NCI-H2081 treated with DMSO at 0.1 percent for 48 hours (cell line): ENCODE data around the gene KDM4C.
"Not testable (repeated sequence)": the region's sequence is repeated elsewhere in the genome, so short reads cannot be mapped to it uniquely, and the experiment has no call there.

Experiments
- DNase-seq: peaks from one replicate; lab custom pipeline; 2025; lab: John Stamatoyannopoulos, UW

The KDM4C gene

GRCh38 chr9:6807669-6808068 lies 49.9 kb downstream of the KDM4C start:
- not testable (repeated sequence) for DNase-seq

- DNase-seq, result no peak
Measured at GRCh38 chr9:6811436-6811835, 53.7 kb downstream of the KDM4C start.

- no peak for DNase-seq
Measured at GRCh38 chr9:6816581-6816980, 58.8 kb downstream of the KDM4C start.

GRCh38 chr9:6818292-6818922 lies 60.6 kb downstream of the KDM4C start:
- DNase-seq, result no peak

GRCh38 chr9:6819112-6819511 lies 61.3 kb downstream of the KDM4C start:
- DNase-seq, result no peak

- no peak for DNase-seq
Measured at GRCh38 chr9:6819529-6819928, 61.8 kb downstream of the KDM4C start.

GRCh38 chr9:6822696-6823095 lies 64.9 kb downstream of the KDM4C start:
- no peak for DNase-seq

GRCh38 chr9:6827439-6828145 lies 69.8 kb downstream of the KDM4C start:
- DNase-seq, result no peak

GRCh38 chr9:6829027-6829426 lies 71.3 kb downstream of the KDM4C start:
- no peak for DNase-seq

- no peak for DNase-seq
Measured at GRCh38 chr9:6829536-6829935, 71.8 kb downstream of the KDM4C start.

GRCh38 chr9:6833518-6834192 lies 75.9 kb downstream of the KDM4C start:
- no peak for DNase-seq

GRCh38 chr9:6834306-6834705 lies 76.5 kb downstream of the KDM4C start:
- no peak for DNase-seq

- DNase-seq, result no peak
Measured at GRCh38 chr9:6838158-6838557, 80.4 kb downstream of the KDM4C start.

- no peak for DNase-seq
Measured at GRCh38 chr9:6842584-6842947, 84.8 kb downstream of the KDM4C start.

- no peak for DNase-seq
Measured at GRCh38 chr9:6843742-6844141, 86.0 kb downstream of the KDM4C start.

GRCh38 chr9:6844267-6844666 lies 86.5 kb downstream of the KDM4C start:
- no peak for DNase-seq

GRCh38 chr9:6845128-6845826 lies 87.5 kb downstream of the KDM4C start:
- DNase-seq, result no peak

GRCh38 chr9:6845880-6846279 lies 88.1 kb downstream of the KDM4C start:
- DNase-seq, result no peak

GRCh38 chr9:6852243-6852963 lies 94.6 kb downstream of the KDM4C start:
- no peak for DNase-seq

GRCh38 chr9:6855860-6856259 lies 98.1 kb downstream of the KDM4C start:
- DNase-seq, result no peak

- no peak for DNase-seq
Measured at GRCh38 chr9:6864102-6864501, 106.3 kb downstream of the KDM4C start.
